NB4 (cell line): Measurements from ENCODE around the gene GH1.

Experiments
- CTCF ChIP-seq: IDR thresholded peaks from one replicate; pipeline ENCODE4 v1.5.1; 2012; ENCODE audit warnings: low read depth, low read length
- POLR2A ChIP-seq: IDR thresholded peaks from 2 replicates; pipeline ENCODE4 v1.6.1; 2011; ENCODE audit warnings: mild to moderate bottlenecking; ENCODE audit not compliant: insufficient read length; ENCODE audit errors: extremely low read depth

DNA sequence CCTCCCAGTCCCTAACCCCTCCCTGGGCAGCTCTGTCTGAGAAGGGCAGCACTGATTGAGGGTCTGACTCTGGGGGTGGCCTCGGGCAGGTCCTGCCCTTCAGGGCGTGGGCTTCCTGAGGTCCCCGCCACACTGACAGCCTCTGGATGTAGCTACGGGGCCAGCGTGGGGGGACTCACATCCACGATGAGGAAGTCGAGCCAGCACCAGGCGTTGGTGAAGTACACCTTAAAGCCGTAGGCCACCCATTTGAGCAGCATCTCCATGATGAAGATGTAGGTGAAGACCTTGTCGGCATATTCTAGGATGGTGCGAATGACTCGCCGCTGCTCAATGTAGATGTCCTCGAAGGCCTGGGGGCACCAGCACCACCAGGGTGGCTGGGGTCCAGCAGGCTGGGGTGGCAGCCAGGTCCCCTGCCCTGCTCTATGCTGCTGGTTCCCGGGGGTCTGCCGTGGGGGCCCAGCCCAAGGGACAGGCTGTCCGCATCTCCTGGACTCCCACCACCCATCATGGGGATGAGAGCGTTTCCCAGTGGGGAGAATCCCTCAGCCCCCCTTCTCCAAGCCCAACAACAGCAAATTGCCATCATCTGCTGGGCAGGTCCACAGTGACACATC is 29.2 kb upstream of the GH1 start:
- TF ChIP-seq CTCF (no peak), POLR2A (no peak)
